Occipital lobe (tissue), 2 donors: ENCODE results near the gene KBTBD13. TPM values are rescaled to one million over a fixed set of nuclear protein-coding genes. Genes with fewer than 3 reads are reported as not detected.
"Not testable (repeated sequence)": the region's sequence is repeated elsewhere in the genome, so short reads cannot be mapped to it uniquely, and the experiment has no call there.

Experiments
- DNase-seq: peaks from one replicate; lab custom pipeline; 2025; lab: John Stamatoyannopoulos, UW
- total RNA-seq: library from RNA; depleted of rRNA; stranded (reverse); fragments of >200 nt; gene quantifications from one replicate; pipeline ENCODE4 v1.2.3, GENCODE V29; 2014

Gene KBTBD13
- total RNA-seq, result not detected

DNA sequence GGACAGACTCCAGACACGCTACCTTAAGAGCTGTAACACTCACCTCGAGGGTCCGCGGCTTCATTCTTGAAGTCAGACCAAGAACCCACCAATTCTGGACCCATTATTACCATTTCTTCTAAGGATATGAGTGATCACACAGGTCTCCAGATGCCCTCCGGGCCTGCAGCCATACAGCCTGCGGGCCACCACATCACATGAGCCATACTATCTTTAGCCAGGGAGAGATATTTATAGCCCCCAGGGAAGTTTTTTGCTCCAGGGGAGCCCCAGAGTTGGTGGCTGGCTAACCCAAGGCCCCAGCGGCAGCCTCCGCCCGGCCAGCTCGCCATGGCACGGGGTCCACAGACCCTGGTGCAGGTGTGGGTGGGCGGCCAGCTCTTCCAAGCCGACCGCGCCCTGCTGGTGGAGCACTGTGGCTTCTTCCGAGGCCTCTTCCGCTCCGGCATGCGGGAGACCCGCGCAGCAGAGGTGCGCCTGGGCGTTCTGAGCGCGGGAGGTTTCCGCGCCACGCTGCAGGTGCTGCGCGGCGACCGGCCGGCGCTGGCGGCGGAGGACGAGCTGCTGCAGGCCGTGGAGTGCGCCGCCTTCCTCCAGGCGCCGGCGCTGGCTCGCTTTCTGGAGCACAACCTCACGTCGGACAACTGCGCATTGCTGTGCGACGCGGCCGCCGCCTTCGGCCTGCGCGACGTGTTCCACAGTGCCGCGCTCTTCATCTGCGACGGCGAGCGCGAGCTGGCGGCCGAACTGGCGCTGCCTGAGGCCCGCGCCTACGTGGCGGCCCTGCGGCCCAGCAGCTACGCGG, at the start of gene KBTBD13:
TSS of gene KBTBD13 (plus strand) at position 261 of the 805 bp plus-strand sequence. CDS start at position 331, 70 bp downstream.
- DNase-seq, result no peak

DNA sequence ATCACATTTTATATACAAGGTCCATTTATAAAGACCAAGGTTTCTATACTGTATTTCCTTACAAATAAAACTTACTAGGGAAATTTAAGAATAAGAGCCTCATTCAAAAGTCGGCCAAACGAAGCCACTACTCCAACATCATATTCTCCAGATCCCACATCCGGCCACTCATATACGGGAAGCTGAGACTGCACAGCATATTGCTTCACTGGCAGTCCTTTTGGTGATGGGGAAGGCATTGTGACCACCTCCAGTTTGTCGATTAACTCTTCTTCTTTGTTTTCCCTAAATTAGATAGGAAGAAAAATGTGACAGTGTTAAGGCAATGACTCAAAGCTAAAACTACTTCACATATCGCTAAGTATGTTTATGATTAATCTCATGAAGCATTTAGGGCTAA, 49.8 kb upstream of the KBTBD13 start:
- DNase-seq, result no peak

GRCh38 chr15:65027593-65027992, 49.0 kb upstream of the KBTBD13 start:
- no peak for DNase-seq

- no peak for DNase-seq
Observed at GRCh38 chr15:65028338-65028737, 48.2 kb upstream of the KBTBD13 start.

- peak; percentile 89 for DNase-seq
Observed at GRCh38 chr15:65028921-65029735, 47.4 kb upstream of the KBTBD13 start, which contains the start of gene MTFMT. Gene MTFMT (minus strand): TSS chr15:65029639. CDS start chr15:65029613, 26 bp downstream.

DNA sequence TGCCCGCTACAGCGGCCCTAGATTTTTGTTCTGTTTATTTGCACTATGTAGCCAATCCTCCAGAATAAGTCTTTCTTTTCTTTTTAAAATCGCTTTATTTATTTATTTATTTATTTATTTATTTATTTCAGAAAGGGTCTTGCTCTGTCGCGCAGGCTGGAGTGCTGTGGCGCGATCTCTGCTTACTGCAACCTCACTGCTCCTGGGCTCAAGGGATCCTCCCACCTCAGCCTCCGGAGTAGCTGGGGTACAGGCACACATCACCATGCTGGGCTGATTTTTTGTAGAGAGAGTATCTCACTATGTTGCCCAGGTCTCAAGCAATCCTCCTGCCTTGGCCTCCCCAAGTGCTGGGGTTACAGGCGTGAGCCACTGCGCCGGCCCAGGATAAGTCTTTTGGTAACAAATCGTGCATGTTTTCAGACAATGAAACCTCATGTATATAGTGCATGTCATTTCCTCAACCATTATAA, 46.8 kb upstream of the KBTBD13 start:
- no peak for DNase-seq

DNA sequence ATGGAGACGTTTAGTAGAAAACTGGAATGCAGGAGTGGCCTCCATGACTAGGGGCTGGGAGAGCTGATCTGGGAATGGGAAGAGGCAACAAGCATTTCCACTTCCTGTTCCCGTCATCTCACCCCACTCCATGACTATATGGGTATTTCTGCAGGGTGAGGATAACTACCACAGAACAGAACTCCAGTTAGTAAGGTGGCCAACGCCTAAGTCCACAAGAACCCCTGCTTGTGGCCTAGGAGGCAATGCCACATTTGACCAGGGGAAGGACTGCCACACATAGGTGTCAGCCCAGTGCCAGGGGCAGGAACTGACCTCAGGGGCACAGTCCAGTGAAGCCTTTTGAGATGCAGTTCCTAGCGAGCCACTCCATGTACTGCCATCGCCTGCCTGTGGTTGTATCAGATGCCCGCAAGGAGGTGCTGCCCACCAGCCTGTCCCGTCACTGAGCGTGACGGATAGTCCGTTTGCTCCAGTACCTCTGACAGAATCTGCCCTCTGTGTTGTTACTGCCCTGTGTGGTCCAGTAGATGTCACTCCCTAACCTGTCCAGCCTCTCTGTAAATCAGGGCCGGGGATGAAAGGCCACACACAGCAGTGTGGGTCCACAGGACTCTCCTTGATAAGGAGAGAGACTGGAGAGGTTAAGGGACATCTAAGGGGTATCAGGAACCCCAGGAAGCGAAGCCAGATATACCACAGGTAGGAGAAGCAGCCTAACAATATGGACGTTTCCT, 43.6 kb upstream of the KBTBD13 start:
- no peak for DNase-seq

DNA sequence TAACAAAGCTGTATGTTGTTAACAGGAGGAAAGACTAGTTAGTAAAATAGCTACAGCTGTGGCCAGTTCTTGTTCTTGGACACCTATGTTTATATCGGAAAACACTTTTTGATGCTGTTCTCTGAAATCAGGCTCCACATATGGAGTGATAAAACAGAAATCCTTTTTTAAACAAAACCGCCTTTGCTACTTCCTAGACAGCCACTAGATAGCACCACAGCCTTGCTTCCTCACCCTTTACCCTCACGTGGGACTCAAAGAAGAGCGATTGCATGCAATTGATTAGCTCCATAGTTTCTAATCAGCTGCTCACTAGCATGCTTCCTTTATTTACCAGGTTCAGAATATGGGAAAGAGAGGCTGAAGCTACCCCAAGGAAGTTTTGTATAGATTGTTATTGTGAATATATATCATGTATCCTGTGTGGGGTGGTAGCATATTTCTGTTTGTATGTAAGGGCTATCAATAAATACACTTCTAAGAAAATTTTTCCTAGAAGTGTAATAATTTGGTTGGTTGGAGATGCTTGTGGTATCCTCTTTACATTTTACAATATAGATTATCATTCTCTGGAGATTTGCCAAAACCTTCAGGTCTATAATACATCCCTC, 42.8 kb upstream of the KBTBD13 start:
- no peak for DNase-seq

DNA sequence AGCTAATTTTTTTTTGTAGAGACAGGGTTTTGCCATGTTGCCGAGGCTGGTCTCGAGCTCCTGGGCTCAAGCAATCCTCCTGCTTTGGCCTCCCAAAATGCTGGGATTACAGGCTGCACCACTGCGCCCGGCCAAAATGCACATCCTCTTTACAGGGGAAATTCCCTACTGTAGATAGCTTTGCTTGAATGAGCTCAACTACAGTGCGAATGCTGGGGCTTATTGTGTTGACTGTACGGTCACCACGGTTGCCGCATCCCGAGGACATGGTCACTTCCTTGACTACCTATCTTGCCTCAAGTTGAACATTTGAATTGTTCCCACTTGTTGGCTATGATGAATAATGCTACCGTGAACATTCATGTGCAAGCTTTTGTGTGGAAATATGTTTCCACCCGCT, 41.8 kb upstream of the KBTBD13 start:
- no peak for DNase-seq

GRCh38 chr15:65037309-65037708, 39.2 kb upstream of the KBTBD13 start:
- DNase-seq, result no peak

DNA sequence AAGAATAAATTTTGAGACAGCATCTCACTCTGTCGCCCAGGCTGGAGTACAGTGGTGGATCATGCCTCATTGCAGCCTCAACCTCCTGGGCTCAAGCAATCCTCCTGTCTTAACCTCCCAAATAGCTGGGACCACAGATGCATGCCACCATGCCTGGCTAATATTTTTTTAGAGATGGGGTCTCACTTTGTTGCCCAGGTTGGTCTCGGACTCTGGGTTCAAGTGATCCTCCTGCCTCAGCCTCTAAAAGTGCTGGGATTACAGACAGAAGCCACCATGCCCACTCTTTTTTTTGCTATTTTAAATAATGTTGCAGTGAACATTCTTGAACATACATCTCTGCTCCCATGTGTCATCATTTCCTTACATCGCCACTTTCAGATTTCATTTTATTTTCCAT, 38.1 kb upstream of the KBTBD13 start:
- no peak for DNase-seq

- no peak for DNase-seq
Observed at GRCh38 chr15:65038836-65039235, 37.7 kb upstream of the KBTBD13 start.

DNA sequence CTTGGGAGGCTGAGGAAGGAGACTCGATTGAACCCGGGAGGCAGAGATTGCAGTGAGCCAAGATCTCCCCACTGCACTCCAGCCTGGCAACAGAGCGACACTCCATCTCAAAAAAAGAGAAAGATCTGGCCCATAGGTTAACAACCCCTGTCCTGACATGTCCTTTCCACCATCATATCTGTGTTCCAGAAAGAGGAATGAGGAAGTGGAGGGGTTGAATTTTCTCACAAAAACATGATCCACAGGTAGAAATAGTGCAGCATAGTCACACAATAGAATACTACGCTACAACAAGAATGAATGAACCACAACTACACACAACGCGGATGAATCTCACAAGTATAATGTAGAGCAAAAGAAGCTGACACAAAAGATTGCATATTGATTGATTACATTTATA, 36.1 kb upstream of the KBTBD13 start:
- DNase-seq, result no peak

GRCh38 chr15:65041787-65042186, 34.8 kb upstream of the KBTBD13 start:
- DNase-seq, result no peak

DNA sequence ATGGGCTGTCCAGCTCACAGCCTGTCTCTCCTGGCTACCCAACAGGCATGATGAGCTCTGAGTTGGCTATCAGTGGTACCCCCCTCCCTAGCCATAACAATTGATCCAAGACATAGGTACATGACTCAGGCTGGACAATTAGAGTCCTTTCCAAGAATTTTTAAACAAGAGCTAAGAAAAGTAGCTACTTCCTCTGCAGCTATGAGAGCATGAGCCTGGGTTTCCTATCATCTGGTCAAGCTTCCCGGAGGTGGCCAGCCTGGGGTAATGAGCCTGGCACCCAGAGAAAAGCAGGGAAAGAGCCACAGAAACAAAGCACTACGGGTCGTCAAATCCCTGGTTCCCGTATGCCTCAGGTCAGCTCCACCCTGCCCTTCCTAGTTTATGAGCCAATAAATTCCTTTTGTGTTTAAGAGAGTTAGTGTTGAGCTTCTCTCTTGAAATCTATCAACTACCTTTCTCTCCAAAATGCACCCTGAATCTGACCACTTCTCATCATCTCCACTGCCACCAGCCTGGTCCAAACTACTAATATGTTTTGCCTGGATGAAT, 33.7 kb upstream of the KBTBD13 start:
- DNase-seq, result no peak

DNA sequence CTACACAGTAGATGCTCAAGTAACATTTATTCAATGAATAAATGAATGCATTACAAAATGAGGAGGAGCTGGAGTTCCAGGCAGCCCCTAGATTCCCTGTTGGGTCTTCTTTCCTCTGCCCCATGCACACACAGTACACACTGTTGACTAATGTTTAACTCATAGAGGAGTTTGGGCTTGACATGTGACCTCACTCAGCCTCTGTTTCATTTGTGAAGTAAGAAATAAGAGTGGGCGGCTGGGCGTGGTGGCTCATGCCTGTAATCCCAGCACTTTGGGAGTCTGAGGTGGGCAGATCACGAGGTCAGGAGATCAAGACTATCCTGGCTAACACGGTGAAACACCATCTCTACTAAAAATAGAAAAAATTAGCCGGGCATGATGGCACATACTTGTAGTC, 32.3 kb upstream of the KBTBD13 start:
- not testable (repeated sequence) for DNase-seq

DNA sequence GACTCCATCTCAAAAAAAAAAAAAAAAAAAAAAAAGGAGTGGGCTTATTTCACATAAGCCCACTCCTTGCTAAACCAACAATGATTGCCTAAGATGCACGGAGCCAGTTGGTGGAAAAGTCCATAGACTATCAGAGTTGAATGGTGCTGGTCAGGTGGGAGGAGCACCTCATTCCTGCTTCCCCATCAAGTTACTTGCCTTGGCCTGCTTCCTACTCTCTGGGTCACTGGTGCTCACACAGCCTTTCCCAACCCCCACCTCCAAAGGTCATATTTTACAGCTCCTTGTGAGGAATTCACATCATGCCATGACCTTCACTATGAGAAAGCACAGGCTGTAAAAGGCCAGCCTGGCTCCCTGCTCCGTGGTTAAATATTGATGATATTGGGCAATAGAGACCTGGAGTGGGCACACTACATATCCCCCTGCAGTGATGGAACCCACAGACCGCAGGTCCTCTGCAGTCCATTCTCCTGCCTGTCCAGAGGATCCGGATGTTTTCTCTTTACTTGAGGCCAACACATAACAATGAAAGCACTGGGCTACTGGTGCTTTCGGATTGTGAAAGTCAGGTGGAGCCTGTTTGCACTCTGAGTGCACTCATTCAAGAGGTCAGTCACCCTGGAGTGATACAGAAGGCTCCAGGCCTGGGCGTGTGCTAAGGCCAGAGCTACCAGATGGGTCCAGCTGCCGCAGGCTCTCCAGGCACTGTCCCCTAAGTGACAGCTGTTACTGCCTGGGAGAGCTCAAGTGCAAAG, 31.6 kb upstream of the KBTBD13 start, which contains the start of gene SLC51B:
TSS of gene SLC51B (plus strand) at position 664 of the 758 bp plus-strand sequence. CDS start 4,618 bp downstream, outside the sequence.
- DNase-seq, result no peak

- no peak for DNase-seq
Observed at GRCh38 chr15:65048241-65048640, 28.3 kb upstream of the KBTBD13 start.

GRCh38 chr15:65049418-65049840, 27.1 kb upstream of the KBTBD13 start:
- DNase-seq, result peak; percentile 90

DNA sequence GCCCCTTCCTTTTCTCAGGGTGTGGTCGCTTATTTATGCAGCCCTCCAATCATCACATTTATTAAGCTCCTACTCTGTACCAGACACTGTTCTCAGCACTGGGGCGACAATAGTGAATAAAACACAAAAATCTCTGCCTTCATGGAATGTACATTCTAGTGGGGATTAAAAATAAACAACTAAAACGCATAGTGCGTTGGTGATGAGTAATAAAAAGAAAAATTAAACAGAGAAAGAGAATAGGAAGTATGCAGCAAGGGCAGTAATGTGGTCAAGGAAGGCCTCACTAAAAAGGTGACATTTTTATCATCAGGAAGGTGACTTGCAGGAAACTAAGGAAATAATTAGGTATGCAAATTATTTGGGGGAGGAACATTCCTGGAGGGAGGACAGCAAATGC, 26.3 kb upstream of the KBTBD13 start:
- DNase-seq, result no peak
